ENCODE results near the gene C9orf85. TPM values are rescaled to one million over a fixed set of nuclear protein-coding genes. Genes with fewer than 3 reads are reported as not detected.

Gene C9orf85
- total and polyA plus RNA-seq, 9 of the 15 experiments (the other 6 are each of a cell fraction or from before 2014, with no cell fraction given), result 6.7 to 17.6 (median 13.0) TPM

DNA sequence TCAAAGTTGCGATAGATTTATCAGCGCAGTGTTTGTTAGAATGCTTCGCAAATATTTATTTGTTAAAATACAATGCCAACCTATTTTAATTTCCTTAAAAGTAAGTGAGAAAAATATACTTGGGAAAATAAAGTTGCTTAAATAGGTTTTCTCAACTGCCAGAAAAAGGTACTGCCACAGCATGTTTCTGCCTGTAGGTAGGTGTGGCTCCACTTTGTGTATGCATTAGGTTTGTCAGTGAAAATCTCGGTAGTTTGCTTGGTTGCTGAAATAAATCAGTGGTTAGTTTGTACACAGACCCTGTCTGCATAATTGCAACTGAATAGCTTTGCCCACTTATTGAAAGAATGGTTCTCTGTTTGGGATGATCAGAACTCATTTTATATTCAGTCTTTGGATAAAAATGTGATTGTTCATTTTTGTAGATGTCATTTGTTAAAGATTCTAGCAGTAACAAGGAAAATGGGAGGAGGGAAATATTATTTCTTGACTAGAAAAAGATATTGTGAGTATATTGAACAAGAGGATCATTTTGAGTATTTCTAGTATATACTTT is 25.7 kb downstream of the C9orf85 start (continued):
- TF ChIP-seq, protein P1, sequence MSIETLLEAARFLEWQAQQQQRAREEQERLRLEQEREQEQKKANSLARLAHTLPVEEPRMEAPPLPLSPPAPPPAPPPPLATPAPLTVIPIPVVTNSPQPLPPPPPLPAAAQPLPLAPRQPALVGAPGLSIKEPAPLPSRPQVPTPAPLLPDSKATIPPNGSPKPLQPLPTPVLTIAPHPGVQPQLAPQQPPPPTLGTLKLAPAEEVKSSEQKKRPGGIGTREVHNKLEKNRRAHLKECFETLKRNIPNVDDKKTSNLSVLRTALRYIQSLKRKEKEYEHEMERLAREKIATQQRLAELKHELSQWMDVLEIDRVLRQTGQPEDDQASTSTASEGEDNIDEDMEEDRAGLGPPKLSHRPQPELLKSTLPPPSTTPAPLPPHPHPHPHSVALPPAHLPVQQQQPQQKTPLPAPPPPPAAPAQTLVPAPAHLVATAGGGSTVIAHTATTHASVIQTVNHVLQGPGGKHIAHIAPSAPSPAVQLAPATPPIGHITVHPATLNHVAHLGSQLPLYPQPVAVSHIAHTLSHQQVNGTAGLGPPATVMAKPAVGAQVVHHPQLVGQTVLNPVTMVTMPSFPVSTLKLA (conservative IDR thresholded peaks at IDR 0.05), result no peak
- TF ChIP-seq, protein P2, sequence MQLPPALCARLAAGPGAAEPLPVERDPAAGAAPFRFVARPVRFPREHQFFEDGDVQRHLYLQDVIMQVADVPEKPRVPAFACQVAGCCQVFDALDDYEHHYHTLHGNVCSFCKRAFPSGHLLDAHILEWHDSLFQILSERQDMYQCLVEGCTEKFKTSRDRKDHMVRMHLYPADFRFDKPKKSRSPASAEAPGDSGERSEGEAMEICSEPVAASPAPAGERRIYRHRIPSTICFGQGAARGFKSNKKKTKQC (CRISPR knock-in tag; IDR thresholded peaks at IDR 0.05), result no peak
- TF ChIP-seq RFX7 (CRISPR knock-in tag; IDR thresholded peaks at IDR 0.05), result no peak

DNA sequence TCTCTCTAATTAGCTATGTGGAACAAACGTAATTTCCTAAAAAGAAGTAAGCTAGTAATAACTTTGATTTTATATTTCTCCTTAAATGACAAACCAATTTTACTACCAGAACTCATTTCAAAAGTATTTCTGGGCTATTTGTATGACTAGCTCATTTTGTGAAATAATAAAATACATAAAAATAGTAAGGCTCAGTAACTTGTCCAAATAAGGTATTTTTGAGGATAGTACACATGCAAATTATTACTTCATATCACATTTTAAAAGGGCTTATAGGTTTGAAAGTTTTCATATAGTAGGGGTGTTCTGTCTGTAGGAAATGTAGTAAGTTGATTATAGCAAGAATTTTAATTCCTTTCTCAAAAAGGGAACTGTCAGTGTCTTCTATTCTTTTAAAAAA is 26.5 kb downstream of the C9orf85 start:
- no peak overlapping the region for H3K27ac ChIP-seq (ENCODE audit: extremely low read depth, low read depth, low read length)
- ATAC-seq, result no peak
- no peak for DNase-seq (ENCODE audit: extremely low read depth in 1 of 4, low spot score in 3 of 4)
- FAIRE-seq, result no peak
- H3K27me3 ChIP-seq (ENCODE audit: control insufficient read depth in 2 of 2, insufficient read depth in 2 of 2, low read length in 2 of 2), result no peaks in the 10 kb centered on the region
- no peak overlapping the region for H3K9ac ChIP-seq (ENCODE audit: insufficient read depth in 1 of 2, low read depth in 2 of 2, low read length in 2 of 2)
- no peaks in the 10 kb centered on the region for H3K4me1 ChIP-seq (replicated peaks in 1 of 2; ENCODE audit: control insufficient read depth in 2 of 2, insufficient read depth in 2 of 2, low read length in 2 of 2)
- in situ Hi-C loops (cut with MboI), result no loop called here
- POLR2A ChIA-PET, result no interaction called here
- H4K20me1 ChIP-seq (replicated peaks; ENCODE audit: control insufficient read depth, insufficient read depth, low read length), result no peaks in the 10 kb centered on the region
- 79% methylated on average over 1 of the region's 1 CpG for WGBS (ENCODE audit: insufficient coverage, low coverage, missing lambda C conversion rate)
- intact Hi-C loops (cut with micrococcal nuclease), result no loop called here
- TF ChIP-seq MYNN (IDR thresholded peaks at IDR 0.05) (no peak), MYNN (CRISPR knock-in tag; IDR thresholded peaks at IDR 0.05) (no peak), EWSR1 (IDR thresholded peaks at IDR 0.05; ENCODE audit: borderline replicate concordance, low read depth, partially characterized antibody) (no peak), OTX1 (CRISPR knock-in tag; IDR thresholded peaks at IDR 0.05) (no peak), KAT2B (IDR thresholded peaks at IDR 0.05; ENCODE audit: low read depth, low read length) (no peak), MEIS2 (IDR thresholded peaks at IDR 0.05; ENCODE audit: partially characterized antibody) (no peak)
- TF ChIP-seq, protein P3, sequence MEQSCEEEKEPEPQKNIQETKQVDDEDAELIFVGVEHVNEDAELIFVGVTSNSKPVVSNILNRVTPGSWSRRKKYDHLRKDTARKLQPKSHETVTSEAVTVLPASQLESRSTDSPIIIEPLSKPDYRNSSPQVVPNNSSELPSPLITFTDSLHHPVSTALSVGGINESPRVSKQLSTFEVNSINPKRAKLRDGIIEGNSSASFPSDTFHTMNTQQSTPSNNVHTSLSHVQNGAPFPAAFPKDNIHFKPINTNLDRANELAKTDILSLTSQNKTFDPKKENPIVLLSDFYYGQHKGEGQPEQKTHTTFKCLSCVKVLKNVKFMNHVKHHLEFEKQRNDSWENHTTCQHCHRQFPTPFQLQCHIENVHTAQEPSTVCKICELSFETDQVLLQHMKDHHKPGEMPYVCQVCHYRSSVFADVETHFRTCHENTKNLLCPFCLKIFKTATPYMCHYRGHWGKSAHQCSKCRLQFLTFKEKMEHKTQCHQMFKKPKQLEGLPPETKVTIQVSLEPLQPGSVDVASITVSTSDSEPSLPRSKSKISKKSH (CRISPR knock-in tag; IDR thresholded peaks at IDR 0.05), result no peak
- H3K4me2 ChIP-seq (ENCODE audit: insufficient read depth, low read length), result no peak overlapping the region
- no peak overlapping the region for H3K4me3 ChIP-seq
- 0 out of 3 replicates have a peak, but pooled peaks cover 4% of the 10 kb centered on the region for H3K79me2 ChIP-seq (ENCODE audit: control insufficient read depth, insufficient read depth, low read length)
- no peaks in the 10 kb centered on the region for H3K36me3 ChIP-seq (ENCODE audit: control insufficient read depth, insufficient read depth, low read length)
- no peaks in the 10 kb centered on the region for H3K9me1 ChIP-seq (ENCODE audit: control insufficient read depth, insufficient read depth, low read length)
- no TSS peak for BruUV-seq (replicated peaks)
- no peaks in the 10 kb centered on the region for H3K9me3 ChIP-seq (replicated peaks; ENCODE audit: control insufficient read depth, insufficient read depth, low read depth, low read length)
- no peak overlapping the region for H2AFZ ChIP-seq (ENCODE audit: low read depth, low read length)
- CTCF ChIA-PET (ENCODE audit: low intra/inter-chr PET ratio), result no interaction called here
